ENCODE data around the gene LRRC7.

DNA sequence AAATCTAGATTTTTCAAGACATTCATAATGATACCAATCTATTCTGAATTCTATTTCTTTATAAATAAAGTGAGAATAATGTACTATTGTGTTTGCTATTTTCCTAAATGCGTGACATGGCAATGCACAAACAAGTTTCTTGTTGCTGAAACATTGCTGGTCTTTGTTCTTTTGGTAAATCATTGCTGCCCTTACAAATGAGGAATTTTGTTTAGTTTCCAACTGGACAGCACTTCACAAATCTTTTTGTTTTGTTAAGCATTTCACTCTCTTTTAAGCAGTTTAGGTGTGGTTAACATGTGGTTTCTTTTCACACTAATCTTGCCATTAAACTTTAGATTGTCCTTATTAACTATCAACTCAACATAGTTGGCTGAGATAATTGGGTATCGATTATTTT, 94.6 kb downstream of the LRRC7 start:
- TF ChIP-seq POLR2A (IDR thresholded peaks at IDR 0.05) (no peak), POLR2AphosphoS5 (IDR thresholded peaks at IDR 0.05) (no peak)
- TF ChIP-seq, protein P1, sequence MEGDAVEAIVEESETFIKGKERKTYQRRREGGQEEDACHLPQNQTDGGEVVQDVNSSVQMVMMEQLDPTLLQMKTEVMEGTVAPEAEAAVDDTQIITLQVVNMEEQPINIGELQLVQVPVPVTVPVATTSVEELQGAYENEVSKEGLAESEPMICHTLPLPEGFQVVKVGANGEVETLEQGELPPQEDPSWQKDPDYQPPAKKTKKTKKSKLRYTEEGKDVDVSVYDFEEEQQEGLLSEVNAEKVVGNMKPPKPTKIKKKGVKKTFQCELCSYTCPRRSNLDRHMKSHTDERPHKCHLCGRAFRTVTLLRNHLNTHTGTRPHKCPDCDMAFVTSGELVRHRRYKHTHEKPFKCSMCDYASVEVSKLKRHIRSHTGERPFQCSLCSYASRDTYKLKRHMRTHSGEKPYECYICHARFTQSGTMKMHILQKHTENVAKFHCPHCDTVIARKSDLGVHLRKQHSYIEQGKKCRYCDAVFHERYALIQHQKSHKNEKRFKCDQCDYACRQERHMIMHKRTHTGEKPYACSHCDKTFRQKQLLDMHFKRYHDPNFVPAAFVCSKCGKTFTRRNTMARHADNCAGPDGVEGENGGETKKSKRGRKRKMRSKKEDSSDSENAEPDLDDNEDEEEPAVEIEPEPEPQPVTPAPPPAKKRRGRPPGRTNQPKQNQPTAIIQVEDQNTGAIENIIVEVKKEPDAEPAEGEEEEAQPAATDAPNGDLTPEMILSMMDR (IDR thresholded peaks at IDR 0.05): no peak

All from prostate gland (tissue), 2 donors.